GM23338 (cell line): Measurements from ENCODE around the gene GRAMD1A.

ENCODE experiments used
- CREB1 ChIP-seq: fragments of 250-450 bp; sonication (Bioruptor Pico); IDR thresholded peaks from 2 replicates; pipeline ENCODE4 v1.5.0; 2020; ENCODE audit warnings: low read depth, mild to moderate bottlenecking, moderate library complexity
- EZH2 ChIP-seq: fragments of 200-600 bp; sonication (generic); IDR thresholded peaks from one replicate; pipeline ENCODE4 v1.8.0; 2017; ENCODE audit warnings: antibody characterized with exemption, mild to moderate bottlenecking, low read depth; ENCODE audit not compliant: unreplicated experiment
- EZH2phosphoT487 ChIP-seq: fragments of 200-600 bp; sonication (generic); IDR thresholded peaks from one replicate; pipeline ENCODE4 v1.8.1; 2018; ENCODE audit warnings: antibody characterized with exemption; ENCODE audit not compliant: unreplicated experiment
- JUNB ChIP-seq: IDR thresholded peaks from one replicate; pipeline ENCODE4 v1.6.1; 2016; ENCODE audit warnings: antibody characterized with exemption; ENCODE audit not compliant: unreplicated experiment
- NANOG ChIP-seq: IDR thresholded peaks from 2 replicates; pipeline ENCODE4 v1.6.1; 2016; ENCODE audit warnings: antibody characterized with exemption, borderline replicate concordance
- POLR2AphosphoS5 ChIP-seq: IDR thresholded peaks from 2 replicates; pipeline ENCODE4 v1.6.1; 2016; ENCODE audit warnings: antibody characterized with exemption, low read depth
- STAT1 ChIP-seq: IDR thresholded peaks from one replicate; pipeline ENCODE4 v1.6.1; 2016; ENCODE audit warnings: antibody characterized with exemption; ENCODE audit not compliant: unreplicated experiment
- ZNF114 ChIP-seq: fragments of 250-450 bp; sonication (Bioruptor Pico); IDR thresholded peaks from 2 replicates; pipeline ENCODE4 v1.5.0; 2020; ENCODE audit warnings: mild to moderate bottlenecking, moderate library complexity
- ZNF331 ChIP-seq: fragments of 250-450 bp; sonication (Bioruptor Pico); IDR thresholded peaks from 2 replicates; pipeline ENCODE4 v1.5.0; 2020; ENCODE audit warnings: low read depth, mild to moderate bottlenecking, moderate library complexity
- TF ChIP-seq, protein P1 (sequence below), 2 experiments: fragments of 200-600 bp in 1 of 2; sonication (generic) in 1 of 2; conservative IDR thresholded peaks; 2 replicates each; pipeline versions ENCODE4 v1.5.1 to v1.6.1; 2016 to 2017; ENCODE audit warnings: antibody characterized with exemption in 2 of 2, low read depth in 2 of 2, mild to moderate bottlenecking in 2 of 2, moderate library complexity in 1 of 2
- TF ChIP-seq, protein P2 (sequence below): IDR thresholded peaks from one replicate; pipeline ENCODE4 v1.6.1; 2018; ENCODE audit warnings: antibody characterized with exemption; ENCODE audit not compliant: unreplicated experiment
- TF ChIP-seq, protein P3 (sequence below): IDR thresholded peaks from 2 replicates; pipeline ENCODE4 v1.6.1; 2016; ENCODE audit warnings: antibody characterized with exemption
- TF ChIP-seq, protein P4 (sequence below): fragments of 250-450 bp; sonication (Bioruptor Pico); IDR thresholded peaks from 2 replicates; pipeline ENCODE4 v1.5.0; 2020; ENCODE audit warnings: mild to moderate bottlenecking, moderate library complexity

DNA sequence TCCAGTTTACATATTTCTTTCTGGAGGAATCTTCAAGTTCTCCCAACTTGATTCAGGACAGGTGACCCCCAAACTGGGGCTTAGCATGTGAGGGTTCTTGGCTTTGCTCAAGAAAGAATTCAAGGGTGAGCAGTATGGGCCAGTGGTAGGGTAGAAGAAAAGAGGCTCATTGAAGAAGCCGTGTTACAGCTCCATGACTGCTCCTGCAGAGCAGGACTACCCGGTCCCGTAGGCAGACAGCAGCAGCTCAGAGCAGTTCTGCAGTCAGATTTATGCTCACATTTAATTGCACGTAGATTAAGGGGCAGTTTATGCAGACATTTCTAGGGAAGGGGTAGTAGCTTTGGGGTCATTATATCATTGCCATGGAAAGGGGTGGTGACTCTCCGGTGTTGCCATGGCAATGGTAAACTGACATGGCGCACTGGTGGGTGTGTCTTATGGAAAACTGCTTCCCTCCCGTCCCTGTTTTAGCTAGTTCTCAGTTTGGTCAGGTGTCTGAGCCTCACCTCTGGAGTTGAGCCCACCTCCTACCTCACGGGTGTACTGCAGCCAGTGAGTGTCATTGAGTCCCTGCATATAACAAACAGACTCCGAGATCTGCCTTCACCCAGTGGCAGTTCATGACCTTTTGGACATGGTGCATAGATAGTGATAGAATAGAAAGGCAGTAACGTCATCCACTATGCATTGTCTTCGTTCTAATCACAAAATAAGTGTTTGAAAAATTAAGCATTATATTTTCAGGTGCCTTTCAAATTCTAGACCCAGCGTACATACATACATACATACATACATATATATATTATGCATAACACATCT is 20.1 kb upstream of the GRAMD1A start:
- TF ChIP-seq EZH2 (no peak), CREB1 (CRISPR knock-in tag) (no peak), STAT1 (no peak), EZH2phosphoT487 (no peak), POLR2AphosphoS5 (no peak), NANOG (no peak), ZNF331 (no peak), JUNB (no peak), ZNF114 (CRISPR knock-in tag) (no peak)
- TF ChIP-seq, protein P1, sequence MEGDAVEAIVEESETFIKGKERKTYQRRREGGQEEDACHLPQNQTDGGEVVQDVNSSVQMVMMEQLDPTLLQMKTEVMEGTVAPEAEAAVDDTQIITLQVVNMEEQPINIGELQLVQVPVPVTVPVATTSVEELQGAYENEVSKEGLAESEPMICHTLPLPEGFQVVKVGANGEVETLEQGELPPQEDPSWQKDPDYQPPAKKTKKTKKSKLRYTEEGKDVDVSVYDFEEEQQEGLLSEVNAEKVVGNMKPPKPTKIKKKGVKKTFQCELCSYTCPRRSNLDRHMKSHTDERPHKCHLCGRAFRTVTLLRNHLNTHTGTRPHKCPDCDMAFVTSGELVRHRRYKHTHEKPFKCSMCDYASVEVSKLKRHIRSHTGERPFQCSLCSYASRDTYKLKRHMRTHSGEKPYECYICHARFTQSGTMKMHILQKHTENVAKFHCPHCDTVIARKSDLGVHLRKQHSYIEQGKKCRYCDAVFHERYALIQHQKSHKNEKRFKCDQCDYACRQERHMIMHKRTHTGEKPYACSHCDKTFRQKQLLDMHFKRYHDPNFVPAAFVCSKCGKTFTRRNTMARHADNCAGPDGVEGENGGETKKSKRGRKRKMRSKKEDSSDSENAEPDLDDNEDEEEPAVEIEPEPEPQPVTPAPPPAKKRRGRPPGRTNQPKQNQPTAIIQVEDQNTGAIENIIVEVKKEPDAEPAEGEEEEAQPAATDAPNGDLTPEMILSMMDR (conservative IDR thresholded peaks at IDR 0.05; ENCODE audit: low read depth in 2 of 2), result no peak
- TF ChIP-seq, protein P2, sequence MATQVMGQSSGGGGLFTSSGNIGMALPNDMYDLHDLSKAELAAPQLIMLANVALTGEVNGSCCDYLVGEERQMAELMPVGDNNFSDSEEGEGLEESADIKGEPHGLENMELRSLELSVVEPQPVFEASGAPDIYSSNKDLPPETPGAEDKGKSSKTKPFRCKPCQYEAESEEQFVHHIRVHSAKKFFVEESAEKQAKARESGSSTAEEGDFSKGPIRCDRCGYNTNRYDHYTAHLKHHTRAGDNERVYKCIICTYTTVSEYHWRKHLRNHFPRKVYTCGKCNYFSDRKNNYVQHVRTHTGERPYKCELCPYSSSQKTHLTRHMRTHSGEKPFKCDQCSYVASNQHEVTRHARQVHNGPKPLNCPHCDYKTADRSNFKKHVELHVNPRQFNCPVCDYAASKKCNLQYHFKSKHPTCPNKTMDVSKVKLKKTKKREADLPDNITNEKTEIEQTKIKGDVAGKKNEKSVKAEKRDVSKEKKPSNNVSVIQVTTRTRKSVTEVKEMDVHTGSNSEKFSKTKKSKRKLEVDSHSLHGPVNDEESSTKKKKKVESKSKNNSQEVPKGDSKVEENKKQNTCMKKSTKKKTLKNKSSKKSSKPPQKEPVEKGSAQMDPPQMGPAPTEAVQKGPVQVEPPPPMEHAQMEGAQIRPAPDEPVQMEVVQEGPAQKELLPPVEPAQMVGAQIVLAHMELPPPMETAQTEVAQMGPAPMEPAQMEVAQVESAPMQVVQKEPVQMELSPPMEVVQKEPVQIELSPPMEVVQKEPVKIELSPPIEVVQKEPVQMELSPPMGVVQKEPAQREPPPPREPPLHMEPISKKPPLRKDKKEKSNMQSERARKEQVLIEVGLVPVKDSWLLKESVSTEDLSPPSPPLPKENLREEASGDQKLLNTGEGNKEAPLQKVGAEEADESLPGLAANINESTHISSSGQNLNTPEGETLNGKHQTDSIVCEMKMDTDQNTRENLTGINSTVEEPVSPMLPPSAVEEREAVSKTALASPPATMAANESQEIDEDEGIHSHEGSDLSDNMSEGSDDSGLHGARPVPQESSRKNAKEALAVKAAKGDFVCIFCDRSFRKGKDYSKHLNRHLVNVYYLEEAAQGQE, result no peak
- TF ChIP-seq, protein P3, sequence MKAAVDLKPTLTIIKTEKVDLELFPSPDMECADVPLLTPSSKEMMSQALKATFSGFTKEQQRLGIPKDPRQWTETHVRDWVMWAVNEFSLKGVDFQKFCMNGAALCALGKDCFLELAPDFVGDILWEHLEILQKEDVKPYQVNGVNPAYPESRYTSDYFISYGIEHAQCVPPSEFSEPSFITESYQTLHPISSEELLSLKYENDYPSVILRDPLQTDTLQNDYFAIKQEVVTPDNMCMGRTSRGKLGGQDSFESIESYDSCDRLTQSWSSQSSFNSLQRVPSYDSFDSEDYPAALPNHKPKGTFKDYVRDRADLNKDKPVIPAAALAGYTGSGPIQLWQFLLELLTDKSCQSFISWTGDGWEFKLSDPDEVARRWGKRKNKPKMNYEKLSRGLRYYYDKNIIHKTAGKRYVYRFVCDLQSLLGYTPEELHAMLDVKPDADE, result no peak
- TF ChIP-seq, protein P4, sequence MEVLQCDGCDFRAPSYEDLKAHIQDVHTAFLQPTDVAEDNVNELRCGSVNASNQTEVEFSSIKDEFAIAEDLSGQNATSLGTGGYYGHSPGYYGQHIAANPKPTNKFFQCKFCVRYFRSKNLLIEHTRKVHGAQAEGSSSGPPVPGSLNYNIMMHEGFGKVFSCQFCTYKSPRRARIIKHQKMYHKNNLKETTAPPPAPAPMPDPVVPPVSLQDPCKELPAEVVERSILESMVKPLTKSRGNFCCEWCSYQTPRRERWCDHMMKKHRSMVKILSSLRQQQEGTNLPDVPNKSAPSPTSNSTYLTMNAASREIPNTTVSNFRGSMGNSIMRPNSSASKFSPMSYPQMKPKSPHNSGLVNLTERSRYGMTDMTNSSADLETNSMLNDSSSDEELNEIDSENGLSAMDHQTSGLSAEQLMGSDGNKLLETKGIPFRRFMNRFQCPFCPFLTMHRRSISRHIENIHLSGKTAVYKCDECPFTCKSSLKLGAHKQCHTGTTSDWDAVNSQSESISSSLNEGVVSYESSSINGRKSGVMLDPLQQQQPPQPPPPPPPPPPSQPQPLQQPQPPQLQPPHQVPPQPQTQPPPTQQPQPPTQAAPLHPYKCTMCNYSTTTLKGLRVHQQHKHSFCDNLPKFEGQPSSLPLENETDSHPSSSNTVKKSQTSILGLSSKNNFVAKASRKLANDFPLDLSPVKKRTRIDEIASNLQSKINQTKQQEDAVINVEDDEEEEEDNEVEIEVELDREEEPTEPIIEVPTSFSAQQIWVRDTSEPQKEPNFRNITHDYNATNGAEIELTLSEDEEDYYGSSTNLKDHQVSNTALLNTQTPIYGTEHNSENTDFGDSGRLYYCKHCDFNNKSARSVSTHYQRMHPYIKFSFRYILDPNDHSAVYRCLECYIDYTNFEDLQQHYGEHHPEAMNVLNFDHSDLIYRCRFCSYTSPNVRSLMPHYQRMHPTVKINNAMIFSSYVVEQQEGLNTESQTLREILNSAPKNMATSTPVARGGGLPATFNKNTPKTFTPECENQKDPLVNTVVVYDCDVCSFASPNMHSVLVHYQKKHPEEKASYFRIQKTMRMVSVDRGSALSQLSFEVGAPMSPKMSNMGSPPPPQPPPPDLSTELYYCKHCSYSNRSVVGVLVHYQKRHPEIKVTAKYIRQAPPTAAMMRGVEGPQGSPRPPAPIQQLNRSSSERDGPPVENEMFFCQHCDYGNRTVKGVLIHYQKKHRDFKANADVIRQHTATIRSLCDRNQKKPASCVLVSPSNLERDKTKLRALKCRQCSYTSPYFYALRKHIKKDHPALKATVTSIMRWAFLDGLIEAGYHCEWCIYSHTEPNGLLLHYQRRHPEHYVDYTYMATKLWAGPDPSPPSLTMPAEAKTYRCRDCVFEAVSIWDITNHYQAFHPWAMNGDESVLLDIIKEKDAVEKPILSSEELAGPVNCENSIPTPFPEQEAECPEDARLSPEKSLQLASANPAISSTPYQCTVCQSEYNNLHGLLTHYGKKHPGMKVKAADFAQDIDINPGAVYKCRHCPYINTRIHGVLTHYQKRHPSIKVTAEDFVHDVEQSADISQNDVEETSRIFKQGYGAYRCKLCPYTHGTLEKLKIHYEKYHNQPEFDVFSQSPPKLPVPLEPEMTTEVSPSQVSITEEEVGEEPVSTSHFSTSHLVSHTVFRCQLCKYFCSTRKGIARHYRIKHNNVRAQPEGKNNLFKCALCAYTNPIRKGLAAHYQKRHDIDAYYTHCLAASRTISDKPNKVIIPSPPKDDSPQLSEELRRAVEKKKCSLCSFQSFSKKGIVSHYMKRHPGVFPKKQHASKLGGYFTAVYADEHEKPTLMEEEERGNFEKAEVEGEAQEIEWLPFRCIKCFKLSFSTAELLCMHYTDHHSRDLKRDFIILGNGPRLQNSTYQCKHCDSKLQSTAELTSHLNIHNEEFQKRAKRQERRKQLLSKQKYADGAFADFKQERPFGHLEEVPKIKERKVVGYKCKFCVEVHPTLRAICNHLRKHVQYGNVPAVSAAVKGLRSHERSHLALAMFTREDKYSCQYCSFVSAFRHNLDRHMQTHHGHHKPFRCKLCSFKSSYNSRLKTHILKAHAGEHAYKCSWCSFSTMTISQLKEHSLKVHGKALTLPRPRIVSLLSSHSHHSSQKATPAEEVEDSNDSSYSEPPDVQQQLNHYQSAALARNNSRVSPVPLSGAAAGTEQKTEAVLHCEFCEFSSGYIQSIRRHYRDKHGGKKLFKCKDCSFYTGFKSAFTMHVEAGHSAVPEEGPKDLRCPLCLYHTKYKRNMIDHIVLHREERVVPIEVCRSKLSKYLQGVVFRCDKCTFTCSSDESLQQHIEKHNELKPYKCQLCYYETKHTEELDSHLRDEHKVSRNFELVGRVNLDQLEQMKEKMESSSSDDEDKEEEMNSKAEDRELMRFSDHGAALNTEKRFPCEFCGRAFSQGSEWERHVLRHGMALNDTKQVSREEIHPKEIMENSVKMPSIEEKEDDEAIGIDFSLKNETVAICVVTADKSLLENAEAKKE (CRISPR knock-in tag), result no peak
